Measurements from ENCODE around the gene SPNS3.

Gene SPNS3

GRCh38 chr17:4530799-4531730 is 97.3 kb downstream of the SPNS3 start:
- Histone ChIP-seq H3K9me3 (no peaks in the 10 kb centered on the region), H3K36me3 (no peaks in the 10 kb centered on the region), H3K27me3 (peaks cover 0 to 6% of the 10 kb centered on the region in 2 donors), H3K4me3 (no peak overlapping the region), H3K4me1 (peaks cover 0 to 30% (median 16%) of the 10 kb centered on the region in 4 donors), H3K27ac (no peak overlapping the region)
- intact Hi-C loops (cut with DNase I; ENCODE audit: low total_unique reads), result loop anchor here (5.0 kb wide), 1 partner anchor 689 kb away; no protein-coding TSS in a partner anchor
- no peak for TF ChIP-seq CTCF (IDR thresholded peaks at IDR 0.05)
- DNase-seq, result no peak

GRCh38 chr17:4531988-4532736 is 98.4 kb downstream of the SPNS3 start:
- intact Hi-C loops (cut with DNase I; ENCODE audit: low total_unique reads), result loop anchor here (5.0 kb wide), 1 partner anchor 690 kb away; no protein-coding TSS in a partner anchor
- no peak for DNase-seq
- H3K27me3 ChIP-seq, result peaks cover 0 to 6% of the 10 kb centered on the region in 2 donors
- H3K4me3 ChIP-seq, result no peak overlapping the region
- no peaks in the 10 kb centered on the region for H3K9me3 ChIP-seq
- no peaks in the 10 kb centered on the region for H3K36me3 ChIP-seq
- H3K4me1 ChIP-seq, result peaks cover 7 to 37% (median 20%) of the 10 kb centered on the region in 4 donors
- H3K27ac ChIP-seq, result no peak overlapping the region
- no peak for TF ChIP-seq CTCF (IDR thresholded peaks at IDR 0.05)

- DNase-seq, result no peak
- TF ChIP-seq CTCF (IDR thresholded peaks at IDR 0.05), result no peak
- H3K27ac ChIP-seq, result no peak overlapping the region
- peaks cover 0 to 6% of the 10 kb centered on the region in 2 donors for H3K27me3 ChIP-seq
- intact Hi-C loops (cut with DNase I; ENCODE audit: low total_unique reads), result loop anchor here (5.0 kb wide), 1 partner anchor 691 kb away; no protein-coding TSS in a partner anchor
- peaks cover 10 to 40% (median 23%) of the 10 kb centered on the region in 4 donors for H3K4me1 ChIP-seq
- no peaks in the 10 kb centered on the region for H3K9me3 ChIP-seq
- H3K4me3 ChIP-seq, result no peak overlapping the region
- peaks cover 0 to 4% (median 0%) of the 10 kb centered on the region in 3 donors for H3K36me3 ChIP-seq
Observed at GRCh38 chr17:4532860-4533522, 99.3 kb downstream of the SPNS3 start.

- Histone ChIP-seq H3K4me1 (peaks cover 10 to 48% (median 31%) of the 10 kb centered on the region in 4 donors), H3K27ac (no peak overlapping the region), H3K36me3 (peaks cover 0 to 12% (median 4%) of the 10 kb centered on the region in 3 donors), H3K9me3 (no peaks in the 10 kb centered on the region), H3K27me3 (peaks cover 0 to 6% of the 10 kb centered on the region in 2 donors), H3K4me3 (no peak overlapping the region)
- no peak for TF ChIP-seq CTCF (IDR thresholded peaks at IDR 0.05)
- DNase-seq, result no peak
- intact Hi-C loops (cut with DNase I; ENCODE audit: low total_unique reads), result loop anchor here (5.0 kb wide), 1 partner anchor 692 kb away; no protein-coding TSS in a partner anchor
Observed at GRCh38 chr17:4533523-4534504, 100.1 kb downstream of the SPNS3 start.
